Loucy (cell line): ENCODE measurements around the gene MUC3A.
A peak's percentile ranks its signal among the peaks of the same experiment; 100 is the strongest.

Source experiments
- H2AFZ ChIP-seq: fragments of 200-600 bp; sonication (generic); 2 replicates; pipeline ENCODE4 v1.6.0; 2016; ENCODE audit warnings: antibody characterized with exemption, mild to moderate bottlenecking, low read length, moderate library complexity
- H3F3A ChIP-seq: fragments of 200-600 bp; 2 replicates; pipeline ENCODE4 v1.6.0; 2016; ENCODE audit warnings: antibody characterized with exemption, low read depth, mild to moderate bottlenecking
- H3K27me3 ChIP-seq: fragments of 200-600 bp; sonication (generic); 2 replicates; pipeline ENCODE4 v1.6.1; 2014; ENCODE audit warnings: low read length, mild to moderate bottlenecking; ENCODE audit not compliant: insufficient read depth, poor library complexity, severe bottlenecking
- H3K36me3 ChIP-seq: fragments of 200-600 bp; sonication (generic); 2 replicates; pipeline ENCODE4 v1.6.1; 2016; ENCODE audit warnings: low read length; ENCODE audit not compliant: insufficient read depth
- H3K4me1 ChIP-seq: fragments of 200-600 bp; sonication (generic); 2 replicates; pipeline ENCODE4 v1.5.1; 2014; ENCODE audit warnings: low read length, mild to moderate bottlenecking; ENCODE audit not compliant: insufficient read depth, poor library complexity, severe bottlenecking
- H3K4me2 ChIP-seq: fragments of 200-600 bp; sonication (generic); 2 replicates; pipeline ENCODE4 v1.6.0; 2014; ENCODE audit warnings: antibody characterized with exemption, low read length, low read depth, mild to moderate bottlenecking; ENCODE audit not compliant: poor library complexity, severe bottlenecking
- H3K4me3 ChIP-seq: fragments of 200-600 bp; sonication (generic); 2 replicates; pipeline ENCODE4 v1.5.1; 2014; ENCODE audit warnings: low read length, mild to moderate bottlenecking, mixed read lengths; ENCODE audit not compliant: poor library complexity, severe bottlenecking
- H3K79me2 ChIP-seq: fragments of 200-600 bp; sonication (generic); 2 replicates; pipeline ENCODE4 v1.6.1; 2014; ENCODE audit warnings: low read length; ENCODE audit not compliant: insufficient read depth
- H3K9ac ChIP-seq: fragments of 200-600 bp; sonication (generic); 2 replicates; pipeline ENCODE4 v1.6.0; 2014; ENCODE audit warnings: mild to moderate bottlenecking, low read depth, low read length, moderate library complexity; ENCODE audit not compliant: poor library complexity, severe bottlenecking
- H3K9me2 ChIP-seq: fragments of 200-600 bp; sonication (generic); replicated peaks from 2 replicates; pipeline ENCODE4 v1.6.1; 2016; ENCODE audit warnings: low read depth, low read length, mixed read lengths
- H3K9me3 ChIP-seq: fragments of 200-600 bp; sonication (generic); 2 replicates; pipeline ENCODE4 v1.6.1; 2014; ENCODE audit warnings: mild to moderate bottlenecking, antibody characterized with exemption, low read length, low read depth; ENCODE audit not compliant: insufficient read depth
- H4K20me1 ChIP-seq: fragments of 200-600 bp; sonication (generic); 2 replicates; pipeline ENCODE4 v1.6.0; 2014; ENCODE audit warnings: antibody characterized with exemption, low read length, mild to moderate bottlenecking; ENCODE audit not compliant: insufficient read depth, poor library complexity, severe bottlenecking
- CTCF ChIP-seq: fragments of 200-600 bp; sonication (generic); conservative IDR thresholded peaks from 2 replicates; pipeline ENCODE4 v1.5.1; 2014; ENCODE audit warnings: mild to moderate bottlenecking, antibody characterized with exemption, low read length
- EZH2phosphoT487 ChIP-seq: fragments of 200-600 bp; IDR thresholded peaks from 2 replicates; pipeline ENCODE4 v1.6.1; 2018; ENCODE audit warnings: antibody characterized with exemption, mild to moderate bottlenecking, moderate library complexity, borderline replicate concordance

Gene MUC3A

GRCh38 chr7:100972002-100972347 is 22.6 kb downstream of the MUC3A start:
- H3K79me2 ChIP-seq: no peaks in the 10 kb centered on the region

GRCh38 chr7:100974021-100974420 is 24.7 kb downstream of the MUC3A start:
- Histone ChIP-seq H3F3A (no peaks in the 10 kb centered on the region), H3K4me3 (no peak overlapping the region), H3K9me3 (no peaks in the 10 kb centered on the region), H3K9me2 (no peaks in the 10 kb centered on the region), H4K20me1 (no peaks in the 10 kb centered on the region), H3K36me3 (no peaks in the 10 kb centered on the region), H3K9ac (no peak overlapping the region), H2AFZ (no peak overlapping the region), H3K27me3 (no peaks in the 10 kb centered on the region), H3K4me2 (no peak overlapping the region), H3K79me2 (no peaks in the 10 kb centered on the region), H3K4me1 (peaks cover 10% of the 10 kb centered on the region)
- no peak for TF ChIP-seq CTCF

More at GRCh38 chr7:100972002-100972347, 22.6 kb downstream of the MUC3A start:
- TF ChIP-seq CTCF (no peak), EZH2phosphoT487 (no peak)
- Histone ChIP-seq H3K4me2 (no peak overlapping the region), H3K27me3 (no peaks in the 10 kb centered on the region), H3K4me1 (peaks cover 14% of the 10 kb centered on the region), H2AFZ (no peak overlapping the region), H3K36me3 (no peaks in the 10 kb centered on the region), H3K9me2 (no peaks in the 10 kb centered on the region), H3F3A (no peaks in the 10 kb centered on the region), H3K9me3 (no peaks in the 10 kb centered on the region), H4K20me1 (no peaks in the 10 kb centered on the region), H3K9ac (no peak overlapping the region), H3K4me3 (no peak overlapping the region)

GRCh38 chr7:100975371-100975821 is 26.1 kb downstream of the MUC3A start:
- Histone ChIP-seq H2AFZ (peak overlapping the region; percentile 34), H3K36me3 (no peaks in the 10 kb centered on the region), H3K79me2 (no peaks in the 10 kb centered on the region), H3K4me3 (no peak overlapping the region), H4K20me1 (no peaks in the 10 kb centered on the region), H3K9me3 (no peaks in the 10 kb centered on the region), H3K27me3 (no peaks in the 10 kb centered on the region), H3K9ac (peak overlapping the region; percentile 22), H3K4me1 (peaks cover 10% of the 10 kb centered on the region), H3K9me2 (no peaks in the 10 kb centered on the region), H3K4me2 (peak overlapping the region; percentile 44), H3F3A (no peaks in the 10 kb centered on the region)
- TF ChIP-seq EZH2phosphoT487 (no peak), CTCF (no peak)
